ENCODE results near the gene C11orf71. TPM values are rescaled to one million over a fixed set of nuclear protein-coding genes. Genes with fewer than 3 reads are reported as not detected.

C11orf71 gene, protein sequence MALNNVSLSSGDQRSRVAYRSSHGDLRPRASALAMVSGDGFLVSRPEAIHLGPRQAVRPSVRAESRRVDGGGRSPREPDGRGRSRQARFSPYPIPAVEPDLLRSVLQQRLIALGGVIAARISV
- total RNA-seq (2011; cell fraction: chromatin; rRNA removed; ENCODE audit: low replicate concordance): 9.9 and 10.7 TPM in 2 replicates
- 12.2 and 15.2 TPM in 2 replicates for total RNA-seq (2011; cell fraction: nucleolus; rRNA removed)
- total RNA-seq (2011; cell fraction: nucleoplasm; rRNA removed): 17.1 and 20.5 TPM in 2 replicates
- total RNA-seq (2014; rRNA removed) (10.1 and 13.4 TPM in 2 replicates), total RNA-seq (2014; rRNA removed; fragmentation: Illumina TruSeq; extraction: Trizol) (8.0 and 8.5 TPM in 2 replicates), total RNA-seq (2015; rRNA removed; fragmentation: Illumina TruSeq; extraction: Trizol) (8.9 and 9.1 TPM in 2 replicates), total RNA-seq (2021) (10.4 and 10.8 TPM in 2 replicates), polyA plus RNA-seq (2011; rRNA removed) (13.6 and 15.1 TPM in 2 replicates), polyA plus RNA-seq (2014; fragmentation: Illumina TruSeq; extraction: Trizol) (8.8 and 8.9 TPM in 2 replicates), polyA plus RNA-seq (2014; fragmentation: Nextera tagmentation; extraction: Ambion mirVana) (1 to 10 TPM; 2.9 to 4.3 TPM), polyA plus RNA-seq (2014; rRNA removed) (14.7 and 19.5 TPM in 2 replicates), polyA minus RNA-seq (2011; rRNA and poly(A)+ RNA removed) (12.7 and 13.4 TPM in 2 replicates), Bru-seq, nascent RNA (percentile 72 among the genes with signal in this experiment), BruChase-seq, experiment 1, labeled RNA remaining after a 2-hour chase (percentile 58 among the genes with signal in this experiment), BruChase-seq, experiment 2, labeled RNA remaining after a 6-hour chase (percentile 58 among the genes with signal in this experiment)
- 12.2 and 14.2 TPM in 2 replicates for polyA plus RNA-seq (2011; cell fraction: cytosol; rRNA removed)
- polyA plus RNA-seq (2011; cell fraction: nucleus; rRNA removed): 26.7 and 27.3 TPM in 2 replicates
- 8.5 and 11.0 TPM in 2 replicates for polyA plus RNA-seq (2012)
- polyA minus RNA-seq (2011; cell fraction: cytosol; rRNA and poly(A)+ RNA removed): 1.1 and 2.8 TPM in 2 replicates
- 18.3 and 35.2 TPM in 2 replicates for polyA minus RNA-seq (2011; cell fraction: nucleus; rRNA and poly(A)+ RNA removed)
- long read RNA-seq, experiment 1, transcript C11orf71-202 (1 exons, 1,980 nt): major isoform, 17 of 17 reads
- long read RNA-seq, experiment 1, partial matches to known transcripts: 0 of 17 reads
- long read RNA-seq, experiment 1, other reads (novel, unspliced or antisense): 0 of 17 reads
- long read RNA-seq, experiment 2, transcript C11orf71-202 (1 exons, 1,980 nt): major isoform, 14 of 14 reads
- long read RNA-seq, experiment 2, partial matches to known transcripts: 0 of 14 reads
- long read RNA-seq, experiment 2, other reads (novel, unspliced or antisense): 0 of 14 reads
- long read RNA-seq, experiment 3, transcript C11orf71-202 (1 exons, 1,980 nt): major isoform, 11 of 11 reads
- long read RNA-seq, experiment 3, partial matches to known transcripts: 0 of 11 reads
- long read RNA-seq, experiment 3, other reads (novel, unspliced or antisense): 0 of 11 reads

DNA sequence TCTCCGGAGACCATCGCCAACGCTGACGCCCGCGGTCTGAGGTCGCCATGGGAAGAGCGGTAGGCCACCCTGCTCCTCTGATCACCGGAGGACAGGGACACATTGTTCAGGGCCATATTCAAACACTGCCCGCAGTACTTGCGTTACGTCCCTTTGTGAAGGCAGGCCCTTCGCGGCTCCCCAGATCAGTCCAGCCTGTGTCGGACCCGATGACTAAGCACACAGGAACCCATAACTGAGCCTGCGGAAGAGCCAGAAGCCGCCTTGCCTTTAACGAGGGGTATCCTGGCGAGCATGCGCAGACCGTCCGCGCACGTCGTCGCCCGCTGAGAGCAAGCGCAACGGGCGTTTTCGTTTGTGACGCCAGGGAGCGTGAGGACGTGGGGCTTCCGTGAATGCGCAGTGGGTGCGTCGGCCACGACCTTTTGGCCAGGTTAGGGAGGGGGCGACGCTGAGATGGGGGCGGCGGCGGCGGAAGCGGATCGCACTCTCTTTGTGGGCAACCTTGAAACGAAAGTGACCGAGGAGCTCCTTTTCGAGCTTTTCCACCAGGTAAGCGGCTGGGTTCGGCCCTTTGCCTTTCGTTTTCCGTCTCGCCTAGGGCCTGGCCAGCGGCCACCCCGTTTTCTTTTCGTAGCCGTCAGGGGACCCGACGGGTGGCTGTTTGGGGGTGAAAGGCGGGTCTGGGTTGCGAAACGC is at the start of gene C11orf71, which contains the start of gene RBM7:
C11orf71 (minus strand) TSS at position 296 of the 699 bp plus-strand sequence; CDS start at position 116, 180 bp downstream.
RBM7 (plus strand) TSS at position 451 of the 699 bp plus-strand sequence; CDS start at position 457, 6 bp downstream.
- peak within 1 kb of the TSS; percentile 99 for H3K27ac ChIP-seq (ENCODE audit: extremely low read depth, low read depth, low read length)
- peak; percentile 97 for FAIRE-seq
- BruUV-seq (replicated peaks): no TSS peak
- H3K9me3 ChIP-seq (replicated peaks; ENCODE audit: control insufficient read depth, insufficient read depth, low read depth, low read length): no peaks in the 10 kb centered on the region
- no peaks in the 10 kb centered on the region for H3K9me1 ChIP-seq (ENCODE audit: control insufficient read depth, insufficient read depth, low read length)
- peak within 1 kb of the TSS; percentile 97 for H3K4me2 ChIP-seq (ENCODE audit: insufficient read depth, low read length)
- peaks cover 3 to 25% of the 10 kb centered on the region in 2 experiments for H3K4me1 ChIP-seq (replicated peaks in 1 of 2; ENCODE audit: control insufficient read depth in 2 of 2, insufficient read depth in 2 of 2, low read length in 2 of 2)
- peaks cover 28% of the 10 kb centered on the region for H3K36me3 ChIP-seq (ENCODE audit: control insufficient read depth, insufficient read depth, low read length)
- under 1% methylated on average over 55 of the region's 65 CpGs for WGBS (ENCODE audit: insufficient coverage, low coverage, missing lambda C conversion rate)
- intact Hi-C loops (cut with micrococcal nuclease): loop anchor here (1.0 to 2.0 kb wide), 2 partner anchors 39 to 120 kb away; partner anchors contain the start of gene REXO2
- H4K20me1 ChIP-seq (replicated peaks; ENCODE audit: control insufficient read depth, insufficient read depth, low read length): no peaks in the 10 kb centered on the region
- POLR2A ChIA-PET: interaction anchor here (1.6 kb wide), 1 partner anchor 11 kb away, joined by 12 read pairs; no protein-coding TSS in a partner anchor
- no peaks in the 10 kb centered on the region for H3K27me3 ChIP-seq (ENCODE audit: control insufficient read depth in 2 of 2, insufficient read depth in 2 of 2, low read length in 2 of 2)
- H2AFZ ChIP-seq (ENCODE audit: low read depth, low read length): peak within 1 kb of the TSS; percentile 88
- in situ Hi-C loops (cut with MboI): no loop called here
- CTCF ChIA-PET (ENCODE audit: low intra/inter-chr PET ratio): no interaction called here
- H3K9ac ChIP-seq (ENCODE audit: insufficient read depth in 1 of 2, low read depth in 2 of 2, low read length in 2 of 2): peak within 1 kb of the TSS; percentile 95 to 98
- H3K4me3 ChIP-seq: peak within 1 kb of the TSS; percentile 54
- H3K79me2 ChIP-seq (ENCODE audit: control insufficient read depth, insufficient read depth, low read length): peaks cover 76% of the 10 kb centered on the region
- DNase-seq (ENCODE audit: extremely low read depth in 1 of 4, low spot score in 3 of 4): peak; percentile 90 to 99 (median 92)
- ATAC-seq: peak; percentile 90
- TF ChIP-seq TCF7L2 (IDR thresholded peaks at IDR 0.05; ENCODE audit: low read depth, low read length) (no peak), CREB1 (IDR thresholded peaks at IDR 0.05) (peak; percentile 89), CREB1 (CRISPR knock-in tag; IDR thresholded peaks at IDR 0.05) (peak; percentile 92), ZNF695 (CRISPR knock-in tag; IDR thresholded peaks at IDR 0.05) (no peak), NUFIP1 (IDR thresholded peaks at IDR 0.05; ENCODE audit: partially characterized antibody) (no peak), PHF20 (IDR thresholded peaks at IDR 0.05; ENCODE audit: partially characterized antibody) (peak; percentile 51), TRIM28 (IDR thresholded peaks at IDR 0.05) (0 out of 2 replicates have a peak, but pooled peaks have one; percentile 16), PRMT5 (CRISPR knock-in tag; IDR thresholded peaks at IDR 0.05) (no peak), ZNF76 (CRISPR knock-in tag; IDR thresholded peaks at IDR 0.05; ENCODE audit: borderline replicate concordance) (no peak), TCF3 (CRISPR knock-in tag; IDR thresholded peaks at IDR 0.05) (no peak), HMG20B (CRISPR knock-in tag; IDR thresholded peaks at IDR 0.05) (no peak), POLR2G (IDR thresholded peaks at IDR 0.05; ENCODE audit: low read depth, low read length) (peak; percentile 96), ZNF408 (CRISPR knock-in tag; IDR thresholded peaks at IDR 0.05; ENCODE audit: low read depth) (no peak)
- TF ChIP-seq, protein P1, sequence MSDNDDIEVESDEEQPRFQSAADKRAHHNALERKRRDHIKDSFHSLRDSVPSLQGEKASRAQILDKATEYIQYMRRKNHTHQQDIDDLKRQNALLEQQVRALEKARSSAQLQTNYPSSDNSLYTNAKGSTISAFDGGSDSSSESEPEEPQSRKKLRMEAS (CRISPR knock-in tag; IDR thresholded peaks at IDR 0.05): no peak; the same call in 1 of the 2 replicates
- TF ChIP-seq, protein P2, sequence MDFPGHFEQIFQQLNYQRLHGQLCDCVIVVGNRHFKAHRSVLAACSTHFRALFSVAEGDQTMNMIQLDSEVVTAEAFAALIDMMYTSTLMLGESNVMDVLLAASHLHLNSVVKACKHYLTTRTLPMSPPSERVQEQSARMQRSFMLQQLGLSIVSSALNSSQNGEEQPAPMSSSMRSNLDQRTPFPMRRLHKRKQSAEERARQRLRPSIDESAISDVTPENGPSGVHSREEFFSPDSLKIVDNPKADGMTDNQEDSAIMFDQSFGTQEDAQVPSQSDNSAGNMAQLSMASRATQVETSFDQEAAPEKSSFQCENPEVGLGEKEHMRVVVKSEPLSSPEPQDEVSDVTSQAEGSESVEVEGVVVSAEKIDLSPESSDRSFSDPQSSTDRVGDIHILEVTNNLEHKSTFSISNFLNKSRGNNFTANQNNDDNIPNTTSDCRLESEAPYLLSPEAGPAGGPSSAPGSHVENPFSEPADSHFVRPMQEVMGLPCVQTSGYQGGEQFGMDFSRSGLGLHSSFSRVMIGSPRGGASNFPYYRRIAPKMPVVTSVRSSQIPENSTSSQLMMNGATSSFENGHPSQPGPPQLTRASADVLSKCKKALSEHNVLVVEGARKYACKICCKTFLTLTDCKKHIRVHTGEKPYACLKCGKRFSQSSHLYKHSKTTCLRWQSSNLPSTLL (IDR thresholded peaks at IDR 0.05): no peak
